HFFc6 (cell line): ENCODE measurements around the gene CXCL11. TPM values are rescaled to one million over a fixed set of nuclear protein-coding genes. Genes with fewer than 3 reads are reported as not detected.
A peak's percentile ranks its signal among the peaks of the same experiment; 100 is the strongest.

Experiments
- DNase-seq: peaks from one replicate; pipeline ENCODE4 v3.0.0-alpha.2; 2018
- H3K27ac Mint-ChIP-seq: 2 replicates; pipeline ENCODE4 v1.8.0; 2020; ENCODE audit warnings: mild to moderate bottlenecking, mixed read lengths
- H3K27me3 Mint-ChIP-seq: 2 replicates; pipeline ENCODE4 v1.8.0; 2021; ENCODE audit warnings: mild to moderate bottlenecking, moderate library complexity, mixed read lengths; ENCODE audit not compliant: insufficient read depth
- H3K36me3 Mint-ChIP-seq: 2 replicates; pipeline ENCODE4 v1.8.0; 2021; ENCODE audit warnings: low read depth, mixed read lengths
- H3K4me1 Mint-ChIP-seq: 2 replicates; pipeline ENCODE4 v1.8.0; 2020; ENCODE audit warnings: low read depth, mixed read lengths
- H3K4me3 Mint-ChIP-seq: 2 replicates; pipeline ENCODE4 v1.8.0; 2020; ENCODE audit warnings: mild to moderate bottlenecking, moderate library complexity, mixed read lengths
- H3K9me3 Mint-ChIP-seq: 2 replicates; pipeline ENCODE4 v1.8.0; 2020; ENCODE audit warnings: mild to moderate bottlenecking, mixed read lengths
- CTCF ChIP-seq: fragments of 200-600 bp; sonication (generic); IDR thresholded peaks from 2 replicates; pipeline ENCODE4 v1.5.0; 2021; ENCODE audit warnings: antibody characterized with exemption, mild to moderate bottlenecking
- total RNA-seq, 6 experiments: library from RNA; stranded (reverse); fragmentation: NEBNext Ultra II Directional; extraction: Animal tissue kit (Norgen Biotek cat#: 25700); gene quantifications; 2 replicates in 1 of 6; 3 replicates in 5 of 6; pipeline ENCODE4 v1.2.3, GENCODE V29; 2021

The CXCL11 gene
- total RNA-seq, 6 experiments from 2014 or later = not detected

- Mint-ChIP-seq H3K4me3 (no peak within 1 kb of the TSS), H3K36me3 (no peaks in the 10 kb centered on the region), H3K27me3 (peaks cover 12% of the 10 kb centered on the region), H3K4me1 (no peaks in the 10 kb centered on the region), H3K27ac (no peak within 1 kb of the TSS), H3K9me3 (no peaks in the 10 kb centered on the region)
- DNase-seq = no peak
- no peak for TF ChIP-seq CTCF
These were observed 38.6 kb upstream of the CXCL11 start, which contains the start of gene ART3 for GRCh38 chr4:76074468-76074867. Gene ART3 (plus strand): TSS chr4:76074709. CDS start chr4:76075890, 1,181 bp downstream.

- DNase-seq = no peak
- Mint-ChIP-seq H3K27ac (no peak overlapping the region), H3K4me3 (no peak overlapping the region), H3K36me3 (no peaks in the 10 kb centered on the region), H3K4me1 (no peaks in the 10 kb centered on the region), H3K9me3 (no peaks in the 10 kb centered on the region), H3K27me3 (0 out of 2 replicates have a peak, but pooled peaks cover 2% of the 10 kb centered on the region)
- no peak for TF ChIP-seq CTCF
These were observed 36.9 kb upstream of the CXCL11 start for GRCh38 chr4:76072760-76073159.

GRCh38 chr4:76067652-76068286 is 31.9 kb upstream of the CXCL11 start:
- Mint-ChIP-seq H3K4me1 (no peaks in the 10 kb centered on the region), H3K4me3 (no peak overlapping the region), H3K27ac (no peak overlapping the region), H3K36me3 (no peaks in the 10 kb centered on the region), H3K9me3 (no peaks in the 10 kb centered on the region), H3K27me3 (peaks cover 2% of the 10 kb centered on the region)
- peak; percentile 71 for DNase-seq
- TF ChIP-seq CTCF = peak; percentile 96

- no peaks in the 10 kb centered on the region for H3K4me1 Mint-ChIP-seq
- no peaks in the 10 kb centered on the region for H3K36me3 Mint-ChIP-seq
- H3K9me3 Mint-ChIP-seq = no peaks in the 10 kb centered on the region
These were observed 30.7 kb upstream of the CXCL11 start for GRCh38 chr4:76066546-76066945.

GRCh38 chr4:76061982-76062381 is 26.1 kb upstream of the CXCL11 start:
- Mint-ChIP-seq H3K27ac (no peak overlapping the region), H3K4me1 (no peaks in the 10 kb centered on the region), H3K9me3 (no peaks in the 10 kb centered on the region), H3K27me3 (peaks cover 19% of the 10 kb centered on the region), H3K36me3 (no peaks in the 10 kb centered on the region), H3K4me3 (no peak overlapping the region)
- no peak for DNase-seq
- TF ChIP-seq CTCF = no peak

More at GRCh38 chr4:76066546-76066945, 30.7 kb upstream of the CXCL11 start:
- H3K27me3 Mint-ChIP-seq = peaks cover 3% of the 10 kb centered on the region
- TF ChIP-seq CTCF = no peak
- no peak for DNase-seq
- no peak overlapping the region for H3K27ac Mint-ChIP-seq
- H3K4me3 Mint-ChIP-seq = no peak overlapping the region
